HCT116 (cell line): ENCODE results near the gene C16orf74.

ENCODE experiments used
- CTCF ChIP-seq, 3 experiments: fragments of 200-600 bp in 1 of 3; sonication (generic) in 1 of 3; IDR thresholded peaks in 2 of 3; conservative IDR thresholded peaks in 1 of 3; 2 replicates each; pipeline ENCODE4 v1.5.1; 2012 to 2017; ENCODE audit warnings: low read depth in 2 of 3, low read length in 2 of 3, antibody characterized with exemption in 1 of 3, borderline replicate concordance in 1 of 3, control low read depth in 1 of 3, mild to moderate bottlenecking in 1 of 3, mixed read lengths in 1 of 3, mixed run types in 1 of 3, moderate library complexity in 1 of 3; ENCODE audit not compliant: insufficient read depth in 1 of 3
- EZH2 ChIP-seq: fragments of 200-600 bp; sonication (generic); IDR thresholded peaks from 2 replicates; pipeline ENCODE4 v1.6.1; 2017; ENCODE audit warnings: antibody characterized with exemption, mixed run types
- MAX ChIP-seq: IDR thresholded peaks from 2 replicates; pipeline ENCODE4 v1.6.1; 2012
- POLR2A ChIP-seq: IDR thresholded peaks from 2 replicates; pipeline ENCODE4 v1.7.0; 2011; ENCODE audit warnings: borderline replicate concordance; ENCODE audit not compliant: insufficient read depth, insufficient read length; ENCODE audit errors: extremely low read depth
- SRF ChIP-seq: IDR thresholded peaks from 2 replicates; pipeline ENCODE4 v1.6.1; 2012; ENCODE audit warnings: low read depth
- YY1 ChIP-seq: IDR thresholded peaks from 2 replicates; pipeline ENCODE4 v1.6.1; 2011; ENCODE audit warnings: low read length, low read depth, moderate library complexity, mild to moderate bottlenecking; ENCODE audit not compliant: insufficient replicate concordance; ENCODE audit errors: extremely low read depth

- TF ChIP-seq POLR2A: no peak
- no peak for TF ChIP-seq CTCF (IDR thresholded peaks at IDR 0.05 in 2 of 3, conservative IDR thresholded peaks at IDR 0.05 in 1 of 3; ENCODE audit: borderline replicate concordance in 1 of 3, insufficient read depth in 1 of 3, low read depth in 2 of 3, low read length in 2 of 3)
- TF ChIP-seq SRF: no peak
- no peak for TF ChIP-seq MAX
- no peak for TF ChIP-seq YY1
- TF ChIP-seq EZH2: no peak
Measured at GRCh38 chr16:85796599-85796998, 45.7 kb upstream of the C16orf74 start.
